Measurements from ENCODE around the gene STXBP4.

STXBP4 gene

GRCh38 chr17:55152236-55152635, 183.7 kb downstream of the STXBP4 start:
- no peaks in the 10 kb centered on the region for H3K79me2 ChIP-seq (ENCODE audit: insufficient read depth, low read depth)
- no peak overlapping the region for H3K9ac ChIP-seq
- no peak overlapping the region for H3K4me2 ChIP-seq
- H4K20me1 ChIP-seq (ENCODE audit: insufficient read depth) = no peaks in the 10 kb centered on the region
- H3K4me1 ChIP-seq (ENCODE audit: low read depth, poor library complexity, severe bottlenecking) = peaks cover 8% of the 10 kb centered on the region
- no peaks in the 10 kb centered on the region for H3K36me3 ChIP-seq (ENCODE audit: insufficient read depth)
- TF ChIP-seq CTCF (conservative IDR thresholded peaks at IDR 0.05; ENCODE audit: low read depth, low read length) = no peak
- no peak overlapping the region for H3K4me3 ChIP-seq (IDR thresholded peaks at IDR 0.05; ENCODE audit: insufficient read depth, low read depth, low read length)
- H3K27me3 ChIP-seq (ENCODE audit: insufficient read depth, low read depth) = no peaks in the 10 kb centered on the region
- H3K27ac ChIP-seq = no peak overlapping the region
- no peak overlapping the region for H2AFZ ChIP-seq (ENCODE audit: low read depth)

DNA sequence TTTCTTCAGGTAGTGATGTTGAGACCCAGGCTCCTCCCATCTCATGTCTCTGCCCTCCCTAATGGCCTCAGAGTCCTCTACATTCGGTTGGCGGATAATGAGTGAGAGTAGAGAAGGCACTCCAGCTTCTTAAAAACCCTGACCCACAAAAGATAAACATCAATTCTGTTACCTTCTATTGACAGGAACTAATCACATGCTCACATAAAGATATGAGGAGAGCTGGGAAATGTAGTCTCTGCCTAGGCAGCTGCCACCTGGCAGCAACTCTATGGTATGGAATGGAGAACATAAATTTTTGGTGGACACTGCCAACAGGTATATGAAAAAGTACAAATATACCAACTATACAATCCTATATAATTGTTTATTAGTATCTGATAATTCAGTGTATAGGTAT, 185.5 kb downstream of the STXBP4 start:
- H3K4me1 ChIP-seq (ENCODE audit: low read depth, poor library complexity, severe bottlenecking) = peaks cover 13% of the 10 kb centered on the region
- H4K20me1 ChIP-seq (ENCODE audit: insufficient read depth) = no peaks in the 10 kb centered on the region
- H2AFZ ChIP-seq (ENCODE audit: low read depth) = no peak overlapping the region
- H3K27me3 ChIP-seq (ENCODE audit: insufficient read depth, low read depth) = no peaks in the 10 kb centered on the region
- TF ChIP-seq CTCF (conservative IDR thresholded peaks at IDR 0.05; ENCODE audit: low read depth, low read length) = no peak
- H3K27ac ChIP-seq = no peak overlapping the region
- no peaks in the 10 kb centered on the region for H3K36me3 ChIP-seq (ENCODE audit: insufficient read depth)
- no peak overlapping the region for H3K9ac ChIP-seq
- no peak overlapping the region for H3K4me3 ChIP-seq (IDR thresholded peaks at IDR 0.05; ENCODE audit: insufficient read depth, low read depth, low read length)
- no peaks in the 10 kb centered on the region for H3K79me2 ChIP-seq (ENCODE audit: insufficient read depth, low read depth)
- H3K4me2 ChIP-seq = no peak overlapping the region

DNA sequence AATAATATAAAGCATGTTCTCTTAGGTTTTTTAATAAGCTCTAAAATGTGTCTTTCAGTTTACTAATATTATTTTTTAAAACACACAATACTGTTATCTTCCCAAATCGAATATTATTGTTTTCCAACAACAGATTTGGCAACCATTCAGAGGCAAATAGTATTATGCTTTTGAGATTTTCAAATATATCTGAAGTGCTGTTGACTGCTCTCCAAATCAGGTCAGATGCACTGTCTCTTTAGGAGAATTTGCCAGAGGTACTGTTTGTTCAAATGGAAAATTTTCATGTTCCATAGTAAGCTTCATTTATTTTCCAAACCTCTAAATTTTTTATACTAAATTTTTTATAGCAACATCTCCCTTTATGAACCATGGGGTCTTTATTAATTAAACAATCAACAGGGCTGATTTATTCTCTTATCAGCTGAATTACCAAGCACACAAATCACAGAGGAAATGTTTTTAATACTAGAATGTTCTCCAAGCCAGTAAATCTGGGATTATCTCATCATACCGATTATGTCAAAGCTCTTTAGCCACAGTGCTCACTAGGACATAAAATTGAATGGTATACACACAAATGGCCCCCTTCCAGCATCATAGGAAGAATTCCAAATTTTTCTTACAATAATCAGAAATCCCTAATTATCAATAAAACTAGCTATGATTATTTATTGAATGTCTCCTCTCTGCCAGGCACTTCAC, 187.4 kb downstream of the STXBP4 start:
- H3K9ac ChIP-seq = no peak overlapping the region
- H3K4me1 ChIP-seq (ENCODE audit: low read depth, poor library complexity, severe bottlenecking) = peaks cover 13% of the 10 kb centered on the region
- H3K36me3 ChIP-seq (ENCODE audit: insufficient read depth) = no peaks in the 10 kb centered on the region
- H3K27me3 ChIP-seq (ENCODE audit: insufficient read depth, low read depth) = no peaks in the 10 kb centered on the region
- H3K4me2 ChIP-seq = no peak overlapping the region
- no peak overlapping the region for H2AFZ ChIP-seq (ENCODE audit: low read depth)
- no peak for TF ChIP-seq CTCF (conservative IDR thresholded peaks at IDR 0.05; ENCODE audit: low read depth, low read length)
- H3K79me2 ChIP-seq (ENCODE audit: insufficient read depth, low read depth) = no peaks in the 10 kb centered on the region
- H3K4me3 ChIP-seq (IDR thresholded peaks at IDR 0.05; ENCODE audit: insufficient read depth, low read depth, low read length) = no peak overlapping the region
- no peaks in the 10 kb centered on the region for H4K20me1 ChIP-seq (ENCODE audit: insufficient read depth)
- no peak overlapping the region for H3K27ac ChIP-seq

DNA sequence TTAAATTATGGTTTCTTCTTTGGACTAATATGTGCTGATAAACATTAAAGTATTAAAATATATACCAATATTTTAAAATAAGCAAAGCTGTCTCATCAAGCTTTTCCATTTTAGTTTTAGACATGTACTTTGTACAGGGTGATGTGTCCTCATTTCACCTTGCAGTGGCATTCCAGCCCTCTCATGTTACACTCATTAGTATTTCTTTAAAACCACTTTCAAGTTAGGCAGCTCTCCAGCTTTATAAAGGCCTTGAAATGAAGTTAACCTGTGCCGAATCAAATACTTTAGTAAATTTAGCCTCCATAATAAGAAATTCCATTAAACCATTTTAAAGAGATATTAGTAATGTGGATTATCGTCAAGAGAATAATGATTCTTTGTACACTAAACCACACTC, 188.6 kb downstream of the STXBP4 start:
- Histone ChIP-seq H3K27ac (no peak overlapping the region), H3K9ac (no peak overlapping the region), H3K79me2 (ENCODE audit: insufficient read depth, low read depth) (no peaks in the 10 kb centered on the region), H4K20me1 (ENCODE audit: insufficient read depth) (no peaks in the 10 kb centered on the region), H3K4me1 (ENCODE audit: low read depth, poor library complexity, severe bottlenecking) (peaks cover 13% of the 10 kb centered on the region), H3K4me3 (IDR thresholded peaks at IDR 0.05; ENCODE audit: insufficient read depth, low read depth, low read length) (no peak overlapping the region), H3K36me3 (ENCODE audit: insufficient read depth) (no peaks in the 10 kb centered on the region), H2AFZ (ENCODE audit: low read depth) (no peak overlapping the region), H3K4me2 (0 out of 2 replicates have a peak overlapping the region, but pooled peaks have one; percentile 14), H3K27me3 (ENCODE audit: insufficient read depth, low read depth) (no peaks in the 10 kb centered on the region)
- no peak for TF ChIP-seq CTCF (conservative IDR thresholded peaks at IDR 0.05; ENCODE audit: low read depth, low read length)

Measured in KMS-11 (cell line).